Measurements from ENCODE around the gene DPEP1.

DPEP1 gene

DNA sequence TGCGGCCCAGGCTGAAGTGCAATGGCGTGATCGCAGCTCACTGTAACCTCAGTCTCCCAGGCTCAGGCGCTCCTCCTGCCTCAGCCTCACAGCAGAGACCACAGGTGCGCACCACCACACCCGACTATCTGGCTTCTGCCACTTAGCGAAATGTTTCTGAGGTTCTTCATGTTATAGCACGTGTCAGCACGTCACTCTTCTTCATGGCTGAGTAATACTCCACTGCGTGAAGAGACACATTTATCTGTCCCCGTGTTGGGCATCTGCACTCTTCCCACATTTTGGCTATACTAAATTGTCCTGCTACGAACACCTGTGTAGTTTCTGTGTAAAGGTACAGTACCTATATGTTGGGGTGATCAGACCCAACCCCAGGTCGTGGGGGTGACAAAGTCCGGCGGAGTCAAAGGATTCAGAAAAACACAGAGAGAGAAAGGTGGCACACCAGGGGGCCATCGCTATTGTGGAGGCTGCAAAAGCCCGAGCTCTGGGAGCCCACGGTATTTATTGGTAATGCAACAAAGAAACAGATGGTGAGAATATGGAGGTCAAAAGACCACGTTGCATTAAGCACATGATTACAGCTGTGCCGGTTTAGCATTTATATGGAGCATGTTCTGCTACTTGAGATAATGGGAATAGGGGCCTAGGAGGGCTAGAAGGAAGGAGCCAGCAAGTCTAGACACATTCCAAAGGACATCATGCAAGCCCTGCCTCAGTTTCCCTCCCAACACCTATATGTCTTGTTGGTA, 851 bp upstream of the DPEP1 start:
- TF ChIP-seq CTCF (IDR thresholded peaks at IDR 0.05; ENCODE audit: control extremely low read depth, extremely low read depth, low read depth, missing control alignments), result no peak
- ChIA-PET POLR2A (no interaction called here), CTCF (no interaction called here)
- DNase-seq (ENCODE audit: extremely low spot score), result no peak

DNA sequence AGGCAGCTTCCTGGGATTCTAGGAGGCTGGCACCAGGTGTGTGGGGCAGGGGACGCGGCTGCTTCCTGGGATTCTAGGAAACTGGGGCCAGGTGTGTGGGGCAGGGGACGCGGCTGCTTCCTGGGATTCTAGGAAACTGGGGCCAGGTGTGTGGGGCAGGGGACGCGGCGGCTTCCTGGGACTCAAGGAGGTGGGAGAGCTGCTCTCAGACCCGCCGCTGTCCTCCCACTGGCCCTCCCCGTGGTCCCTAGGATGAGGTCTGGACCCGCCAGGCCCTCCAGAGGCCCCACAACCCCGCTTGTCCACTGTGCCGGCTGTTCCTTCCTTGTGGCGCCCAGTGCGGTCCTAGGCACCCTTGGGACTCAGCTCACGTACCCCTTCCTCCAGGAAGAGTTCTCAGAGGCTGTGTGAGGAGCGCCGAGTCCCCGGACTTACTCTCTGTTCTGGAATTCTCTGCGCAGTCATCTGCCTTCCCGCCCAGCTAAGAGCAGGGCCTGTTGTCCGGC, 565 bp downstream of the DPEP1 start:
- ChIA-PET POLR2A (no interaction called here), CTCF (interaction anchor here (0.9 to 2.8 kb wide), 6 partner anchors 8 to 246 kb away, joined by 3 to 29 read pairs (median 9); no protein-coding TSS in a partner anchor)
- no peak for DNase-seq (ENCODE audit: extremely low spot score)
- TF ChIP-seq CTCF (IDR thresholded peaks at IDR 0.05; ENCODE audit: control extremely low read depth, extremely low read depth, low read depth, missing control alignments), result no peak

GRCh38 chr16:89615176-89615575, 1.7 kb downstream of the DPEP1 start:
- ChIA-PET POLR2A (no interaction called here), CTCF (interaction anchor here (0.9 to 2.8 kb wide), 15 partner anchors 11 to 245 kb away, joined by 3 to 29 read pairs (median 5); no protein-coding TSS in a partner anchor)
- no peak for DNase-seq (ENCODE audit: extremely low spot score)
- TF ChIP-seq CTCF (IDR thresholded peaks at IDR 0.05; ENCODE audit: control extremely low read depth, extremely low read depth, low read depth, missing control alignments), result no peak

GRCh38 chr16:89615596-89616090, 2.2 kb downstream of the DPEP1 start:
- DNase-seq (ENCODE audit: extremely low spot score), result peak; percentile 70
- POLR2A ChIA-PET, result no interaction called here
- CTCF ChIA-PET, result interaction anchor here (0.9 to 2.8 kb wide), 14 partner anchors 10 to 248 kb away, joined by 3 to 29 read pairs (median 6); partner anchors contain the start of genes CHMP1A and SPATA33
- TF ChIP-seq CTCF (IDR thresholded peaks at IDR 0.05; ENCODE audit: control extremely low read depth, extremely low read depth, low read depth, missing control alignments), result peak; percentile 67

- DNase-seq (ENCODE audit: extremely low spot score), result no peak
- ChIA-PET POLR2A (no interaction called here), CTCF (interaction anchor here (1.0 kb wide), 3 partner anchors 10 to 41 kb away, joined by 3 to 4 read pairs (median 3); partner anchors contain the start of genes CHMP1A and SPATA33)
- TF ChIP-seq CTCF (IDR thresholded peaks at IDR 0.05; ENCODE audit: control extremely low read depth, extremely low read depth, low read depth, missing control alignments), result no peak
These were observed 3.2 kb downstream of the DPEP1 start for GRCh38 chr16:89616623-89617022.

DNA sequence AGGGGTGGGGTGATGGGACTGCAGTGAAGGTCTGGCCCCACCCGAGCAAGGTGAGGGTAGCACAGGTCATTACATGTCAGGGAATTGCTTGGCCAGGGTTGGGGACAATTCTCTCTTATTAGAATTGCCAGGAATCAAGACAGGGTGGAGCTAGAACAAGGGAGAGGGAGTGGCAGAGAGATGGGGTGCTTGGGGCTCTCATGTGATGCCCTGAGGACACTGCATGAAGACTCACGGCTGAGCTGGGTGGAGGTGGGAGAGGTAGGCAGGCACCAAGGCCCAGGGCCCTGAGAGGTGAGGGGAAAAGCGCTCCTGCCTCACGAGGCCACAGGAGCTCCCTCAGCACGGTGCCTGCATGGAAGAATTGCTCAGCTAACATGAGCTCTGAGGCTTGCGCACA, 3.6 kb downstream of the DPEP1 start:
- no peak for TF ChIP-seq CTCF (IDR thresholded peaks at IDR 0.05; ENCODE audit: control extremely low read depth, extremely low read depth, low read depth, missing control alignments)
- POLR2A ChIA-PET, result no interaction called here
- no peak for DNase-seq (ENCODE audit: extremely low spot score)
- CTCF ChIA-PET, result interaction anchor here (0.9 to 1.0 kb wide), 3 partner anchors 11 to 16 kb away, joined by 3 to 4 read pairs (median 3); no protein-coding TSS in a partner anchor
